Dedifferentiated amniotic fluid mesenchymal stem cell (primary cell): ENCODE results near the gene MTA2.
"Not testable (repeated sequence)": the region's sequence is repeated elsewhere in the genome, so short reads cannot be mapped to it uniquely, and the experiment has no call there.

Experiments
- DNase-seq: peaks from one replicate; pipeline ENCODE4 v3.0.0-alpha.2; 2016; ENCODE audit errors: extremely low spot score

Gene MTA2

GRCh38 chr11:62566247-62566646, 35.4 kb downstream of the MTA2 start:
- no peak for DNase-seq

GRCh38 chr11:62565100-62565802, 36.4 kb downstream of the MTA2 start:
- no peak for DNase-seq

- not testable (repeated sequence) for DNase-seq
Observed at GRCh38 chr11:62561677-62562230, 39.9 kb downstream of the MTA2 start.

GRCh38 chr11:62560566-62561103, 41.0 kb downstream of the MTA2 start:
- DNase-seq, result peak; percentile 98

GRCh38 chr11:62559626-62560025, 42.0 kb downstream of the MTA2 start:
- not testable (repeated sequence) for DNase-seq

- no peak for DNase-seq
Observed at GRCh38 chr11:62559204-62559603, 42.5 kb downstream of the MTA2 start.

GRCh38 chr11:62558669-62559068, 43.0 kb downstream of the MTA2 start:
- DNase-seq, result no peak

GRCh38 chr11:62556875-62557631, 44.6 kb downstream of the MTA2 start:
- no peak for DNase-seq

GRCh38 chr11:62556108-62556874, 45.4 kb downstream of the MTA2 start:
- peak; percentile 96 for DNase-seq

GRCh38 chr11:62555464-62556107, 46.1 kb downstream of the MTA2 start:
- peak; percentile 47 for DNase-seq

GRCh38 chr11:62554387-62555167, 47.1 kb downstream of the MTA2 start:
- no peak for DNase-seq

GRCh38 chr11:62553839-62554361, 47.8 kb downstream of the MTA2 start:
- DNase-seq, result peak; percentile 74

- peak; percentile 91 for DNase-seq
Observed at GRCh38 chr11:62553080-62553838, 48.4 kb downstream of the MTA2 start.

GRCh38 chr11:62552485-62553079, 49.1 kb downstream of the MTA2 start:
- no peak for DNase-seq

GRCh38 chr11:62550478-62550877, 51.2 kb downstream of the MTA2 start:
- DNase-seq, result not testable (repeated sequence)

GRCh38 chr11:62548545-62549335, 52.9 kb downstream of the MTA2 start:
- DNase-seq, result no peak

GRCh38 chr11:62547691-62548281, 53.9 kb downstream of the MTA2 start:
- no peak for DNase-seq
